Peyer's patch (tissue), 4 donors: Measurements from ENCODE around the gene NFASC.

ENCODE experiments used
- CTCF ChIP-seq, 6 experiments: fragments of 450-650 bp in 4 of 6; fragments of 200-600 bp in 2 of 6; sonication (generic) in 1 of 6; IDR thresholded peaks; one replicate each; pipeline ENCODE4 v1.5.1; 2017 to 2019; ENCODE audit warnings: antibody characterized with exemption in 6 of 6, mild to moderate bottlenecking in 3 of 6, moderate library complexity in 1 of 6
- POLR2A ChIP-seq, 2 donors: fragments of 450-650 bp; IDR thresholded peaks; one replicate each; pipeline ENCODE4 v1.5.1; 2017; ENCODE audit warnings: antibody characterized with exemption in 2 of 2, mild to moderate bottlenecking in 2 of 2, moderate library complexity in 2 of 2

- TF ChIP-seq POLR2A (IDR thresholded peaks at IDR 0.05) (no peak), CTCF (IDR thresholded peaks at IDR 0.05) (peak in 3 of 6 experiments; percentile 27 to 37 (median 31))
These were observed 42.3 kb upstream of the NFASC start for GRCh38 chr1:204828352-204828850.
